ENCODE data around the gene BAHD1.

BAHD1 gene

GRCh38 chr15:40472171-40472727, 31.5 kb downstream of the BAHD1 start:
- no peaks in the 10 kb centered on the region for H3K27me3 ChIP-seq (replicated peaks; ENCODE audit: control insufficient read depth, insufficient read depth, low read length)
- TF ChIP-seq CTCF (IDR thresholded peaks at IDR 0.05; ENCODE audit: insufficient read depth, low read length, poor library complexity, severe bottlenecking) = no peak
- DNase-seq (ENCODE audit: extremely low read depth, insufficient read length) = no peak
- no peaks in the 10 kb centered on the region for H3K36me3 ChIP-seq (ENCODE audit: control insufficient read depth, insufficient read depth, low read length)
- peak overlapping the region; percentile 86 for H3K4me3 ChIP-seq (replicated peaks; ENCODE audit: low read depth, low read length)

GRCh38 chr15:40474581-40474980, 33.8 kb downstream of the BAHD1 start:
- H3K4me3 ChIP-seq (replicated peaks; ENCODE audit: low read depth, low read length) = no peak overlapping the region
- DNase-seq (ENCODE audit: extremely low read depth, insufficient read length) = no peak
- H3K27me3 ChIP-seq (replicated peaks; ENCODE audit: control insufficient read depth, insufficient read depth, low read length) = no peaks in the 10 kb centered on the region
- TF ChIP-seq CTCF (IDR thresholded peaks at IDR 0.05; ENCODE audit: insufficient read depth, low read length, poor library complexity, severe bottlenecking) = no peak
- H3K36me3 ChIP-seq (ENCODE audit: control insufficient read depth, insufficient read depth, low read length) = no peaks in the 10 kb centered on the region

- no peaks in the 10 kb centered on the region for H3K36me3 ChIP-seq (ENCODE audit: control insufficient read depth, insufficient read depth, low read length)
- TF ChIP-seq CTCF (IDR thresholded peaks at IDR 0.05; ENCODE audit: insufficient read depth, low read length, poor library complexity, severe bottlenecking) = no peak
- H3K4me3 ChIP-seq (replicated peaks; ENCODE audit: low read depth, low read length) = no peak overlapping the region
- no peak for DNase-seq (ENCODE audit: extremely low read depth, insufficient read length)
- H3K27me3 ChIP-seq (replicated peaks; ENCODE audit: control insufficient read depth, insufficient read depth, low read length) = no peaks in the 10 kb centered on the region
Observed at GRCh38 chr15:40477642-40478327, 37.0 kb downstream of the BAHD1 start.

- DNase-seq (ENCODE audit: extremely low read depth, insufficient read length) = no peak
- no peaks in the 10 kb centered on the region for H3K27me3 ChIP-seq (replicated peaks; ENCODE audit: control insufficient read depth, insufficient read depth, low read length)
- no peak for TF ChIP-seq CTCF (IDR thresholded peaks at IDR 0.05; ENCODE audit: insufficient read depth, low read length, poor library complexity, severe bottlenecking)
- no peak overlapping the region for H3K4me3 ChIP-seq (replicated peaks; ENCODE audit: low read depth, low read length)
- H3K36me3 ChIP-seq (ENCODE audit: control insufficient read depth, insufficient read depth, low read length) = no peaks in the 10 kb centered on the region
Observed at GRCh38 chr15:40479024-40479423, 38.3 kb downstream of the BAHD1 start.

GRCh38 chr15:40481341-40482074, 40.8 kb downstream of the BAHD1 start:
- Histone ChIP-seq H3K27me3 (replicated peaks; ENCODE audit: control insufficient read depth, insufficient read depth, low read length) (no peaks in the 10 kb centered on the region), H3K4me3 (replicated peaks; ENCODE audit: low read depth, low read length) (no peak overlapping the region), H3K36me3 (ENCODE audit: control insufficient read depth, insufficient read depth, low read length) (no peaks in the 10 kb centered on the region)
- DNase-seq (ENCODE audit: extremely low read depth, insufficient read length) = no peak
- TF ChIP-seq CTCF (IDR thresholded peaks at IDR 0.05; ENCODE audit: insufficient read depth, low read length, poor library complexity, severe bottlenecking) = no peak

Measured in GM06990 (cell line).